Urinary bladder (tissue), 4 donors: ENCODE results near the gene DLG5. TPM values are rescaled to one million over a fixed set of nuclear protein-coding genes. Genes with fewer than 3 reads are reported as not detected.

Source experiments
- DNase-seq: peaks from one replicate; pipeline ENCODE4 v3.0.0-alpha.2; 2015; ENCODE audit errors: extremely low spot score
- H3K27ac ChIP-seq: one replicate; pipeline ENCODE4 v1.5.1; 2013; ENCODE audit warnings: low read depth, mild to moderate bottlenecking, moderate library complexity
- H3K36me3 ChIP-seq: one replicate; pipeline ENCODE4 v1.6.1; 2013; ENCODE audit warnings: mild to moderate bottlenecking, moderate library complexity; ENCODE audit not compliant: insufficient read depth
- H3K4me1 ChIP-seq: one replicate; pipeline ENCODE4 v1.6.1; 2013; ENCODE audit warnings: mild to moderate bottlenecking, moderate library complexity; ENCODE audit not compliant: insufficient read depth
- H3K4me3 ChIP-seq: one replicate; pipeline ENCODE4 v1.5.1; 2013; ENCODE audit warnings: low read depth, low read length
- WGBS: extraction: QIAGEN DNeasy Blood & Tissue Kit; methylation state at CpG from one replicate; pipeline ENCODE4 v1.1.7; 2013; 5-methylcytosine and 5-hydroxymethylcytosine counted together
- polyA plus RNA-seq: library from polyadenylated mRNA; stranded (reverse); fragments of 200-250 nt; gene quantifications from one replicate; pipeline ENCODE4 v1.2.3, GENCODE V29; 2013
- small RNA-seq: library from RNA; depleted of rRNA; stranded (forward); fragments of <200 nt; gene quantifications from one replicate; pipeline ENCODE3, GENCODE V24; 2014
- total RNA-seq: library from RNA; depleted of rRNA; stranded (reverse); fragments of >200 nt; gene quantifications from one replicate; pipeline ENCODE4 v1.2.3, GENCODE V29; 2014
- donor health status: healthy with polysubstance abuse.
- donor health status: healthy.

The DLG5 gene
- total and polyA plus RNA-seq, 2 donors: 30.3 to 36.9 TPM

GRCh38 chr10:77744245-77744644 lies 182.3 kb downstream of the DLG5 start:
- no peaks in the 10 kb centered on the region for H3K36me3 ChIP-seq
- no peak overlapping the region for H3K4me3 ChIP-seq
- no peak for DNase-seq
- H3K27ac ChIP-seq: no peak overlapping the region
- H3K4me1 ChIP-seq: no peaks in the 10 kb centered on the region
- WGBS: 93% methylated on average over 4 of the region's 4 CpGs

GRCh38 chr10:77742172-77742571 lies 184.4 kb downstream of the DLG5 start:
- no peaks in the 10 kb centered on the region for H3K4me1 ChIP-seq
- DNase-seq: no peak
- no peak overlapping the region for H3K27ac ChIP-seq
- 73% methylated on average over 5 of the region's 5 CpGs for WGBS
- no peaks in the 10 kb centered on the region for H3K36me3 ChIP-seq
- H3K4me3 ChIP-seq: no peak overlapping the region

GRCh38 chr10:77741746-77742145 lies 184.8 kb downstream of the DLG5 start:
- WGBS: 58% methylated on average over 2 of the region's 2 CpGs
- no peaks in the 10 kb centered on the region for H3K36me3 ChIP-seq
- H3K27ac ChIP-seq: no peak overlapping the region

More at GRCh38 chr10:77741746-77742145, 184.8 kb downstream of the DLG5 start:
- no peak for DNase-seq
- no peaks in the 10 kb centered on the region for H3K4me1 ChIP-seq
- H3K4me3 ChIP-seq: no peak overlapping the region

Small RNA genes lying within 50 kb of the gene (small RNA-seq; reads per million reads assigned to genes)
- gene RF00017 (not detected), gene RN7SL284P (not detected), gene RNU6-1266P (not detected)

Other genes starting within 250 kb of the DLG5 start
- gene POLR3A, start 102.8 kb upstream of the DLG5 start, total RNA-seq: 14.5 TPM
- gene POLR3A, start 102.8 kb upstream of the DLG5 start, polyA plus RNA-seq: 5.8 TPM
- gene RPS24, start 107.1 kb upstream of the DLG5 start, total RNA-seq: 2,953 TPM
- gene RPS24, start 107.1 kb upstream of the DLG5 start, polyA plus RNA-seq: 3,656 TPM